Lower leg skin (tissue), 4 donors: Measurements from ENCODE around the gene FFAR3. TPM values are rescaled to one million over a fixed set of nuclear protein-coding genes. Genes with fewer than 3 reads are reported as not detected.

Experiments
- DNase-seq, 2 donors: peaks; one replicate each; pipeline ENCODE4 v3.0.0-alpha.2; 2019; ENCODE audit warnings: low spot score in 2 of 2
- H3K4me3 ChIP-seq: fragments of 200-600 bp; sonication (generic); 2 replicates; pipeline ENCODE4 v1.5.1; 2017; ENCODE audit warnings: mild to moderate bottlenecking, low read depth; ENCODE audit not compliant: poor library complexity, severe bottlenecking
- POLR2A ChIP-seq, 2 donors: fragments of 450-650 bp; IDR thresholded peaks; one replicate each; pipeline ENCODE4 v1.6.1; 2016 to 2017; ENCODE audit warnings: antibody characterized with exemption in 2 of 2, mild to moderate bottlenecking in 1 of 2, moderate library complexity in 1 of 2
- WGBS, 2 donors: methylation state at CpG; one replicate each; pipeline ENCODE4 v1.1.5; 2018; 5-methylcytosine and 5-hydroxymethylcytosine counted together
- intact Hi-C: fragments of 100-400 bp; cut with DNase I; formaldehyde crosslinking; loops from one replicate; pipeline ENCODE4 v1.15.0; 2023; ENCODE audit warnings: low total_unique reads
- microRNA-seq, 2 donors: library from miRNA; unstranded; fragments of <30 nt; microRNA quantifications; one replicate each; pipeline ENCODE4, GENCODE V29; 2016; ENCODE audit warnings: borderline replicate concordance in 2 of 2, borderline number of aligned reads in 1 of 2
- total RNA-seq, 4 donors: library from RNA; depleted of rRNA; stranded (reverse); fragments of >200 nt; gene quantifications; one replicate each; pipeline ENCODE4 v1.1.0, GENCODE V29; 2016
- TF ChIP-seq, protein P1 (sequence below), 3 donors: fragments of 450-650 bp; IDR thresholded peaks; one replicate each; pipeline ENCODE4 v1.5.1; 2016; ENCODE audit warnings: antibody characterized with exemption in 3 of 3, mild to moderate bottlenecking in 3 of 3, moderate library complexity in 2 of 3

FFAR3 gene
- total RNA-seq, 4 donors from 2014 or later, result not detected

DNA sequence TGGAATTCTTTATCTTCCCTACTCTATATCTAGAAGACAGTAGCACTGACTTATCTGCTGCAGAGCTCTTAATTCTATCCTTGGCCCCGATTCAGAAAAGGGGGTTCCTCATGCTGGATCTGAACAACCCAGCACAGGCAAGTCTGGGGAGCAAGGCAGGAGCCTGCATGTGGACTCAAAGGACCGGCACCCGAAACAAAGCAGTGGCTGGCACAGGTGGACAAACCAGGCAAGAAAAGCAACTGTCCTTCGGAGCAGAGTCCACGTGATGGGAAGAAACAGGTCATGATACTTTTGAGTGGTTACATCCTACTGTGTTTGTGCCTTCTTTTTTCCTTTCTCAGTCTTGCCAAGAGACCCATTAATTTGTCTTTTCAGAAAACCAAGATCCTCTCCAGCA is 50.9 kb downstream of the FFAR3 start:
- no peak overlapping the region for H3K4me3 ChIP-seq
- no peak for DNase-seq
- 77 to 82% methylated on average over 5 of the region's 5 CpGs for WGBS, 2 donors
- no peak for TF ChIP-seq POLR2A (IDR thresholded peaks at IDR 0.05)
- TF ChIP-seq, protein P1, sequence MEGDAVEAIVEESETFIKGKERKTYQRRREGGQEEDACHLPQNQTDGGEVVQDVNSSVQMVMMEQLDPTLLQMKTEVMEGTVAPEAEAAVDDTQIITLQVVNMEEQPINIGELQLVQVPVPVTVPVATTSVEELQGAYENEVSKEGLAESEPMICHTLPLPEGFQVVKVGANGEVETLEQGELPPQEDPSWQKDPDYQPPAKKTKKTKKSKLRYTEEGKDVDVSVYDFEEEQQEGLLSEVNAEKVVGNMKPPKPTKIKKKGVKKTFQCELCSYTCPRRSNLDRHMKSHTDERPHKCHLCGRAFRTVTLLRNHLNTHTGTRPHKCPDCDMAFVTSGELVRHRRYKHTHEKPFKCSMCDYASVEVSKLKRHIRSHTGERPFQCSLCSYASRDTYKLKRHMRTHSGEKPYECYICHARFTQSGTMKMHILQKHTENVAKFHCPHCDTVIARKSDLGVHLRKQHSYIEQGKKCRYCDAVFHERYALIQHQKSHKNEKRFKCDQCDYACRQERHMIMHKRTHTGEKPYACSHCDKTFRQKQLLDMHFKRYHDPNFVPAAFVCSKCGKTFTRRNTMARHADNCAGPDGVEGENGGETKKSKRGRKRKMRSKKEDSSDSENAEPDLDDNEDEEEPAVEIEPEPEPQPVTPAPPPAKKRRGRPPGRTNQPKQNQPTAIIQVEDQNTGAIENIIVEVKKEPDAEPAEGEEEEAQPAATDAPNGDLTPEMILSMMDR (IDR thresholded peaks at IDR 0.05), result no peak
- intact Hi-C loops, result no loop called here

Small RNA genes lying within 50 kb of the gene (microRNA-seq; reads per million reads assigned to microRNA genes)
- 0 reads per million in 2 donors for gene MIR5196

Other genes starting within 250 kb of the FFAR3 start
- gene FXYD3, start 242.6 kb upstream of the FFAR3 start, total RNA-seq, result 100 to 1,000 TPM; 391 to 630 (median 546) TPM
- 10 to 100 TPM in 1 of 4 donors, 1 to 10 TPM in 3; 4.3 to 19.4 (median 8.9) TPM for gene LGI4, start 223.4 kb upstream of the FFAR3 start, total RNA-seq
- 10 to 100 TPM in 1 of 4 donors, 1 to 10 TPM in 2, not detected in 1; 5.5 to 20.9 (median 6.5) TPM for gene FXYD1, start 219.6 kb upstream of the FFAR3 start, total RNA-seq
- gene FXYD7, start 215.2 kb upstream of the FFAR3 start, total RNA-seq, result 1 to 10 TPM in 1 of 4 donors, not detected in 3; 1.3 TPM
- 10 to 100 TPM; 41.4 to 59.8 (median 57.7) TPM for gene FXYD5, start 203.7 kb upstream of the FFAR3 start, total RNA-seq
- gene FAM187B, start 129.7 kb upstream of the FFAR3 start, total RNA-seq, result not detected
- 100 to 1,000 TPM in 1 of 4 donors, 10 to 100 TPM in 3; 79.0 to 115 (median 84.5) TPM for gene LSR, start 109.5 kb upstream of the FFAR3 start, total RNA-seq
- 100 to 1,000 TPM in 3 of 4 donors, 10 to 100 TPM in 1; 95.9 to 126 (median 120) TPM for gene USF2, start 89.5 kb upstream of the FFAR3 start, total RNA-seq
- not detected for gene HAMP, start 75.9 kb upstream of the FFAR3 start, total RNA-seq
- gene MAG, start 66.3 kb upstream of the FFAR3 start, total RNA-seq, result under 1 TPM in 1 of 4 donors, not detected in 3; 0.10 TPM
- gene CD22, start 29.3 kb upstream of the FFAR3 start, total RNA-seq, result 1 to 10 TPM in 1 of 4 donors, under 1 TPM in 1, not detected in 2; 0.91 to 4.2 TPM
- not detected for gene FFAR1, start 10.6 kb upstream of the FFAR3 start, total RNA-seq
- gene GPR42, start 12.6 kb downstream of the FFAR3 start, total RNA-seq, result not detected
- gene FFAR2, start 89.8 kb downstream of the FFAR3 start, total RNA-seq, result 1 to 10 TPM in 1 of 4 donors, under 1 TPM in 2, not detected in 1; 0.49 to 1.1 (median 0.55) TPM
- over 10,000 TPM; 10,097 to 21,423 (median 15,501) TPM for gene KRTDAP, start 132.0 kb downstream of the FFAR3 start, total RNA-seq
- 1,000 to 10,000 TPM; 5,221 to 8,616 (median 5,967) TPM for gene DMKN, start 155.2 kb downstream of the FFAR3 start, total RNA-seq
- 1,000 to 10,000 TPM; 1,839 to 3,070 (median 2,379) TPM for gene SBSN, start 169.9 kb downstream of the FFAR3 start, total RNA-seq
- 1 to 10 TPM; 6.0 to 7.3 (median 6.2) TPM for gene GAPDHS, start 175.0 kb downstream of the FFAR3 start, total RNA-seq
- gene TMEM147, start 187.2 kb downstream of the FFAR3 start, total RNA-seq, result 100 to 1,000 TPM; 102 to 158 (median 130) TPM
- gene ATP4A, start 205.2 kb downstream of the FFAR3 start, total RNA-seq, result not detected
- not detected for gene PMIS2, start 227.7 kb downstream of the FFAR3 start, total RNA-seq